ACHN (cell line): ENCODE results near the gene PLAAT4.
A peak's percentile ranks its signal among the peaks of the same experiment; 100 is the strongest.

Experiments used
- DNase-seq: peaks from one replicate; pipeline ENCODE4 v3.0.0-alpha.2; 2015
- in situ Hi-C: cut with HindIII; loops from 2 replicates; pipeline ENCODE4 v1.10.0; 2017; ENCODE audit warnings: low sequenced_read_pairs, low pct_ligation_motif_present, low pct_unique_long_range_greater_than_20kb

Gene PLAAT4, protein sequence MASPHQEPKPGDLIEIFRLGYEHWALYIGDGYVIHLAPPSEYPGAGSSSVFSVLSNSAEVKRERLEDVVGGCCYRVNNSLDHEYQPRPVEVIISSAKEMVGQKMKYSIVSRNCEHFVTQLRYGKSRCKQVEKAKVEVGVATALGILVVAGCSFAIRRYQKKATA

DNA sequence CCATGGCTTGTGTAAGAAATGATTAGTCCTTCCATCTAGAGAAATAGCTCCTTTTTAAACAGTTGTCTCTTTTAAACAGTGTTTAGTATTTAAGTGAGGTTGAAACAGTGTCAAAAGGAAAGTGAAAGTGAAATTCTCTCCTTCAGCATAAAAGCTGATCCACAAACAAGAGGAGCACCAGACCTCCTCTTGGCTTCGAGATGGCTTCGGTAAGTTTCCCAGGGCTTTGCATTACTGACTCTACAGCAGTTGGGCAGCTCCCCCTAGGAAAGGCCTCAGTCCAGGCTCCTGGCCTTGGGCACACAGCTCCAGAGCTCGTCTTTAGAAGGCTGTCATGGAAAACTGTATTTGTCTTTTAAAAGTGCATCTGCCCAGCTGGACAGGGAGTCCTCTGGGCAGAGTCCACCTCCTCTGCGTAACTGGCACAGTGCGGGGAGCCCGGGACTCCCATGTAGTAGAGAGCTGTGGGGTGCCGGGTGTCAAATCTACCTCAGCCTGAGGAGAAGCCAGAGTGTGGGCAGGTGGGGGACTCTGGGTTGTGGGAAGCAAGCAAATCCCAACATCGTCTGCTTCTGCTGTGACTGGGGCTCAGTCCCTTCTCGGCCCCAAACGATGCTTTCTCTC, at the start of gene PLAAT4:
TSS of gene PLAAT4 (plus strand) at position 140 of the 624 bp plus-strand sequence. CDS start at position 201, 61 bp downstream.
- in situ Hi-C loops: no loop called here
- DNase-seq: peak; percentile 55

DNA sequence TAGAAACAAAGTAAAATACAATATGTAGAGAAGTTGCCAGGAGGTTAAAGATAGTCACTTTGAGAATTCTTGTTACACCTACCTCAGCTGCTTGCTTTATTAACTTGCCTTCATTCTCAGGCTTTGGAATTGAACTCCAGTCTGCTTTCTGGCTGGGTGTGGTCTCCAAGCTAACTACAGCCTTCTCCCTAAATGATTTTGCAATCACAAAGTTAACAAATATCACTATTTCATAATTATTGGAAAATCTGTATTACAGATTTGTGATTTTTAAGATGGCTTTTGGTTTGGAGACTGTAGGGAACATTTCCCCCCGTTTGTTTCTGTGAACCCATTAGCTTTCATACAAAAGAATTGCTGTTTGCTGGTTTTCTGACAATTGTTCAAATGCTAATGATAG, 47.8 kb upstream of the PLAAT4 start:
- in situ Hi-C loops: no loop called here

DNA sequence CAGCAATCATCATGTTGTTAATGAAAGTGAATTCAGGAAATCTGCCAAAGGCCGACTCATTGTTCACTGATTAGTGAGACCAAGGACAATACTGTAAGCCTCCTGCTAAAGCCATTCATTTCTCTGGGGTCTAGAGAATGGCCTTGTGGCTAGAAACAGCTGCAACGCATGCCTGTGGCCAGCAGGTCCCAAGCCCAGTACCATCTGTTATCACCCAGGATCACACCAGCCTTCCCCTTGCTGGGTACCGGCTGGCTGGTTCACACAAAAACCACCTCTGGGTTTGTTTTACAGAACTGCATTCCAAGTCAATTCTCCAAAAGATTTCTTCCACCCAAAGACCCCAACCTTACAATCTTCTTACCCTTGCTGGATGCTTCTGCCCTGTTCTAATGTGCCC, 46.7 kb upstream of the PLAAT4 start:
- DNase-seq: no peak
- in situ Hi-C loops: no loop called here

More for the DNA sequence above, 47.8 kb upstream of the PLAAT4 start:
- no peak for DNase-seq

DNA sequence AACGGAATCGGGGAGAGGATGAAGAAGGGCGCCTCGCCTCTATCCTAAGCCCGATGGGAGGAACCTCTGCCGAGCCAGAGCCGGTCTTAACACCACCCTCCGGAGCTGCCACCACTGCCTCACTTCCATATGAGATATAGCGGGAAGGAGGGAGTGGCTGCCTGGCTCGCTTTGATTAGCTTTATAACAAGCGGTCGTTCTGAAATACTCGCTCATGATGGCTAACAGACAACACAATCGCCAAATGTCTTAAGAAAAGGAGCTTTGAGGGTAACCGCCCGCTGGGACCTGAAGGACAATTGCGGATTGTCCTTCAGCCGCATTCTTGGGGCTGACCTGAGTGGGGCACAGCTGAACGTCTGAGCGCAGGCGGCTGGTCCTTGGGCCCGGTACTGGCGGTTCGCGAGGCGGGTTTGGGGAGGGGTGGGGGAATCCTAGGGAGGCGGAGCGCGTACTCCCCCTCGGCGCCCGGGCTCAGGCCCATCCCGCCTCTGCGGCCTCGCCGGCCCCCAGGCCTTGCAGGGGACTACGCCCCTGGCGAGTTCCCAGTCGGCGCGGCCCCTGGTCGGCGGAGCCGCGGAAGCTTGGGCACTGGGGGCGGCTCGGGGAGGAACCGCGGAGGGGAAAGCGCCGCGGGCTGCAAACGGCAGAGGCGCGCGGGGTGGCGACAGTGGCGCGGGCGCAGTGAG, 45.9 kb upstream of the PLAAT4 start, which contains the start of gene PLAAT5:
TSS of gene PLAAT5 (minus strand) at position 617 of the 689 bp plus-strand sequence. CDS start at position 484, 133 bp downstream.
- no peak for DNase-seq
- in situ Hi-C loops: no loop called here

DNA sequence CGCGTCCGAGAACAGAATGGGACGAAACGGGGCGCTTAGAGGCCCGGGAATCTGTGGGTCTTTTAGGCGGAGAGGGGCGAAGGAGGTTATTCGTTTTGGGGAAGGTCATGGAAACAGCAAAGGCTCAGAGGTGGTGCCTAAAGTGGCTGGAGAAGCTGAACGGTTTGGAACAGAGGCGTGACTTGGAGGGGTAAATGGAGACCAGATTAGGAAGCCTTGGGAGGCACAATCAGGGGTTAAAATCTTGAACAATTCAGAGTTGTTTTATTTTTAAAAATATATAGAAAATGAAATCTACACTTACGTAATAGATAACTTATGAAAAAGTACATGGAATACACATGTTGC, 45.4 kb upstream of the PLAAT4 start:
- DNase-seq: no peak
- in situ Hi-C loops: no loop called here

DNA sequence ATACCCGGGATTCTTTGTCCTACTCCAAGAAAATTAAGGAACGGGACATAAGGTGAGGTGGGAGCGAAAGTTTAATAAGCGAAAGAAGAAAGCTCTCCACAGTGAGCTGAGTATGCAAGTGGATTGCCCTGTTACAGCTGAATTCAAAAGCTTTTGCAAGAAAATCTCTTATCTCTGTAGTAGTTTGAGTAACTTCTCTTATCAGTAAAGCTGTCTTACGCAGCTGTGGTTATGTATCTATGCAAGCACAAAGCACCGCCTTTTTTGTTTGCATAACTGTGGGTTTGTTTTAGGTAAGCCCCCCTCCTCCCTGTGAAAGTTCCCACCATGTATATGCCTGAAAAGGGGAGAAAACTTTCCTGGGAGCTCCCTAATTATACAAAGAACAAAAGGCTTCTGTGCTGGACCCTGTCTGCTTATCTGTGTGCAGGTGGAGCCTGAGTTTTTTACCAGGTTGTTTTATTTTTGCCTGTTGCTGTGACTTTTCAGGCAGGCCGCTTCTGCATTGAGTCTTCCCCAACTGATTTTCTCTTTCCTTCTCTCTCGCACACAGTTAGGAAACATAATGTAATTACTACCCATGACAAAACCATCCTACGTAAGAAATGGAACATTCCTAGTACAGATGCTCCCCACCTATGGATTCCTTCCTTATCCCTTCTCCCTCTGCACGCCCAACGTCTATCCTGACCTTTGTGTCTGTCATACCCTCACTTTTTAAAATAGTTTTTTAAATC, 44.8 kb upstream of the PLAAT4 start:
- no peak for DNase-seq
- in situ Hi-C loops: no loop called here

DNA sequence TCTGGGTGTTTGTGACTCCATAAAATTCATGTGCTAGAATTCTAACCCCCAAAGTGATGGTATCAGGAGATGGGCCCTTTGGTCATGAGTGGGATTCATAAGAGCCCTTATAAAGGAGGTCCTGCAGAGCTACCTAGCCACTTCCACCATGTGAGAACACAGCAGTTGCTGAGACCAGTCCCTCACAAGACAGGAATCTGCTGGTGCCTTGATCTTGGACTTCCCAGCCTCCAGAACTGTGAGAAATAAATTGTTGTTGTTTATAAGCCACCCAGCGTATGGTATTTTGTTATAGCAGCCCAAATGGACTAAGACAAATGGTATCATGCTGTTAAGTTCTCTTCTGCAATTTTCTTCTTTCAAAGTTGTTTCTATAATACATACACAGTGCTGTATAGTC, 44.2 kb upstream of the PLAAT4 start:
- in situ Hi-C loops: no loop called here

DNA sequence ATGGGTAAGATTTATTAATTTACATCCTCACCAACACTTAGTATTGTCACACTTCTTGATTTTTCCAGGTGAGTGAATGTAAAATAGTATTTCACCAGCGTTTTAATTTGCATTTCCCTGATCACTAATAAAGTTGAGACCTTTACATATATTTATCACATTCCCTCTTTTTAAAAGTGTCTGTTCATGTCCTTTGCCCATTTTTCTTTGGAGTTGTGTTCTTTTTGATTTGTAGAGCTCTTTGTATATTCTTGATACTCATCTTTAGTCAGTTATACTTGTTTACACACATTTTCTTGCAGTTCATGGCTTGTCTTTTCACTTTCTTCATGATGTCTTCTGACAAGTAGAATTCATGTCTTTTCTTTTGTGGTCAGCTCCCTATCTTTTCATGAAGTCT, 43.5 kb upstream of the PLAAT4 start:
- in situ Hi-C loops: no loop called here
- no peak for DNase-seq

More for the DNA sequence above, 44.2 kb upstream of the PLAAT4 start:
- DNase-seq: no peak

DNA sequence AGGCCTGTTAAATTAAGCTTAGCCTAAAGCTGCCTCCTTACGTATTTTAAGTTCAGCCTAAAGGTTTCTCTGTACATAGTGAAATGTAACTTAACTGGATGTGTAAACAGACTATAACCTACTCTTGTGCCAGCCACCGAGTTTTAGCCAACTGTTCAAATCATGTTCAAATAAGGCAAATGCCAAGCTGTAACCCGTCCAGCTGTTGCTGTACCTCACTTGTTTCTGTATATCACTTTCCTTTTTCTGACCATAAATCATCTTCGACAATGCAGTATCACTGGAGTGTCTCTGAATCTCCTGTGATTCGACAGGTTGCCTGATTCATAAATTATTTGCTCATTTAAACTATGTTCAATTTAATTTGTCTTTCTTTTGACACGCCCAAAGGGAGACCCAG, 41.6 kb upstream of the PLAAT4 start:
- DNase-seq: no peak
- in situ Hi-C loops: no loop called here

DNA sequence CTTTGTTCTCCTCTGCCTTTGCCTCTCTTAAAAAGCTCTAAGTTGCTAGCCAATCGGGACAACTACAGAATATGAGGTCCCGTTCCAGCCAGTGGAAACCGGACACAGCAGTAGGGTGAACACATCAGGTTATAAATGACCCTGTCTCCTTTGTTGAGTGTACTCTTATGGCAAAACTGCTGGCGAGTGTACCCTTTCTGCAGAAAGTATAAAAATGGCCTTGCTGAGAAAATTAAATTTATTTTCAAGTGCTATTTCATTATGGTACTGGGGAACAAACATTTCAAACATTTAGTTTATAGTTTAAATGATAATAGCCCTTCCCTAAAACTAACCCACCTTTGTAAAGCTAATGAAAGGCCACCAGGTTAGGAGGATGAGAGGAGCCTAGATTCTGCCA, 36.7 kb upstream of the PLAAT4 start:
- in situ Hi-C loops: no loop called here
- no peak for DNase-seq

DNA sequence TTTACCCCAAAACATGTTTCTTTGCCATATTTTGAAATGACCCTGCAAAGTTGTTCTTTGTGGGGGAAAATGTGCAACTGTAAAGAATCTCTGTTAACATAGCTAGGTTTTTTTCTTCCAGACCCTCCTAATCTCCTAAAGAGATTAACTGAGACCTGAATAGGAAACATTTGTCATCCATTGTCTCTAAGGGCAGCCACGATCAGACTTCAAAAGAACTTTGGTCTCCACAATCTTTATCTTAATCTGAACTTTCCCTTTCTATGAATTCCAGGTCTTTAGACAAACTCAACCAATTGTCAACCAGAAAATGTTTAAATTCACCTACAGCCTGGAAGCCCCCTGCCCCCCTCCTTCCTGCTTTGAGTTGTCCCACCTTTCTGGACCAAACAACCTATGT, 35.4 kb upstream of the PLAAT4 start:
- DNase-seq: no peak
- in situ Hi-C loops: no loop called here

DNA sequence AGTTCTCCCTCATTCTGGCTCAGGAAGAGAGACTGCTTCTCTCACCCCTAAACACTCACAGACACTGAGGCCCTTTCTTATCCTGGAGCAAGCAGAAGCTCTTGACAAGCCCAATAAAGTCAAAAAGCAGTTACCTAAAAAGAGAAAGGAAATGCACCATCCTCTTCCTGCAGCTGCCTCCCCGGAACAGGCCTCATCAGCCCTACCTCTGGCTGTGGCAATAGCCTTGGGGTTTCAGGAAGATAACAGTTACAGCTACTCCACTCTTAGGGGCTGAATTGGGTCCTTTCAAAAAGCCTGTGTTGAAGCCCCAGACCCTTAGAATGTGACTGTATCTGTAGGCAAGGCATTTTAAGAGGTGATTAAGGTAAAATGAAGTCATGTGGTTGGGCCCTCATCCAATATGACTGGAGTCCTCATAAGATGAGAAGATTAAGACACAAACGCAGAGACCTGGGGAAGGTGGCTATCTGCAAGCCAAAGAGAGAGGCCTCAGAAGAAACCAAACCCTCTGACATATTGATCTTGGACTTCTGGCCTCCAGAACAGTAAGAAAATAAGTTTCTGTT, 34.3 kb upstream of the PLAAT4 start:
- DNase-seq: no peak
- in situ Hi-C loops: no loop called here

DNA sequence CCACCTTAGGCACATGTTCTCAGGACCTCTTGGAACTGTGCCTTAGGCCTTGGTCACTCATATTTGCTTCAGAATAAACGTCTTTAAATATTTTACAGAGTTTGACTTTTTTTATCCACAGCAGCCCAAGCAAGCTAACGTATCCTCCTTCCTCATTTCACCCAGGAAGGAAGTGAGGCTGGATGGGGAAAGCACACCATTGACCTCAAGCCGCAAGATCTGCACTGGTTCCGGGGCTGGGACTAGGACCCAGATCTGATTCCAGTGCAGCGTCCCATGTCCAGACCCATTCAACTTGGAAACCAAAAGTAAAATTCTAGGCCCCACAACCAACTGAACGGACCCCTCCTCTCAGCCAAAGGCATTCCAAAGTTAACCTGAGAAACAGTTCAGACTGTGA, 33.1 kb upstream of the PLAAT4 start:
- in situ Hi-C loops: no loop called here
- no peak for DNase-seq

DNA sequence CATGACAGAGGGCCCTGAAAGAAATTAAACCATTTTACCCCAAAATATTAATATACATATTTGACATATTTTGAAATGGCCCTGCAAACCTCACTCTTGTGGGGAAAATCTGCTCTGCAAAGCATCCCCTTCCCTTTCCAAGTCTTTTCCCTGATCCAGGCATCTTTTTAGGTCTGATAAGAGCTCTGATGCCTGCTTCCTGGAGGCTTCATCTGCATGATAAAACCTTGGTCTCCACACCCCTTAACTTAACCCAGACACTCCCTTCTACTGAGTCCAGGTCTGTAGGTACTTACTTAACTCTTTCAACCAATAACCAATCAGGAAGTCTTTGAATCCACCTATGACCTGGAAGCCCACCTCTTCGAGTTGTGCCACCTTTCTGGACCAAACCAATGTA, 32.6 kb upstream of the PLAAT4 start:
- no peak for DNase-seq

DNA sequence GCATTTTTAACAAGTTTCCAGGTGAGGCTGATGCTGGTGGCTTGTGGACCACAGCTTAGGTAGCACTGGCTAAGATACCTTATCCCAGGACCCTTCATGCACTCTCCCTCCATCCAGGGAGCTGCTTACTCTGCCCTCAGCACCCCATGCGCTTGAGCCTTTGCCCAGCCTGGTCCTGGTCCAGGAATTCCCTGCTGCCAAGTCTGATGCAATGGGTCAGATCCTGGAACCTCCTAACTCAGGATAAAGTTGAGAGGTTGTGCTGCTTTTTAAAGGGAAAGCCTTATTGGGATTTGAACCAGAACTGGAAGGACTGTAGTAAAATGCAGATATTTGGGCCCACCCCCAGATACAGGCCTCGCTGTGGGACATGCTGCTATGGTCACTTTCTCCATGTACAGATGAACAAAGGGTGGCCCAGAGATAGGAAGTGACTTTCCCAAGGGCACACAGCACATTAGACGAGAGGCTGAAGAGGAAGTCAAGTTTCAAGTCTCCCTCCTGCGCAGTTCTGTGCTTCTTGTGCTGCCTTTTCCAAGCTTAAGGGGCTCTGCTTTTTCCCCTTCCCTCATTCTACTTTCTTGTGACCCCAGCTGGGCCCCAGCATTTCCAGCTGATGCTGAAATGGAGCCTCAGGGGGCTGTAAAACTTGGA, 31.5 kb upstream of the PLAAT4 start:
- in situ Hi-C loops: no loop called here

More for the DNA sequence above, 32.6 kb upstream of the PLAAT4 start:
- in situ Hi-C loops: no loop called here

DNA sequence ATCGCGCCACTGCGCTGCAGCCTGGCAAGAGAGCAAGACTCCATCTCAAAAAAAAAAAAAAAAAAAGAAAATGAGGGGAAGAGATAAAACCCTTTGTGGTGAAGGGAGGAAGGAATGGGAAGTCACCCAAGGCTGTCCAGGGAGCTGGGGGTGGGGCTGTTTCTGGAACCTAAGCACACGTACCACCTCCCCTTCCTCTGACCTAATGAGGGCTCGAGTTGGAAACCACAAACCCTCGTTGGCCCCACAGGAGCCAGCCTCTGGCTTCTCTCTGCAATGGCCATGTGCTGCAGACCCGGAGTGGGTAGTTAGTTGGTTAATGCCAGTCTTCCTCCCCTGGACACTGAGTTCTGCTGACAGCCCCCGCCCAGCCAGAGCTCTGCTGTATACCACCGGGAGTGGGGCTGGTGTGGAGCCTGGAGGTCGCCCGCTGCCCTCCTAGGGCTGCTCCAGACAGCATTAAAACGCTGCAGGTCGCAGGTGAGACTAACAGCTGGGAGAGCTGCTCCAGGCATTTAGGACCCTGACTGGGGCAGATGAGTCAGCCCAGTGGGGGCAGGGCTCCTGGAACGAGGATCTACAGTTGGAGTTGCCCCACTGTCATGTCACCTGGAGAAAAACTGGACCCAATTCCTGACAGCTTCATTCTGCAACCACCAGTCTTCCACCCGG, 30.6 kb upstream of the PLAAT4 start, which contains the start of gene LGALS12:
TSS of gene LGALS12 (plus strand) at position 228 of the 672 bp plus-strand sequence. CDS start at position 603, 375 bp downstream.
- in situ Hi-C loops: no loop called here
- no peak for DNase-seq

More for the DNA sequence above, 31.5 kb upstream of the PLAAT4 start:
- DNase-seq: no peak

DNA sequence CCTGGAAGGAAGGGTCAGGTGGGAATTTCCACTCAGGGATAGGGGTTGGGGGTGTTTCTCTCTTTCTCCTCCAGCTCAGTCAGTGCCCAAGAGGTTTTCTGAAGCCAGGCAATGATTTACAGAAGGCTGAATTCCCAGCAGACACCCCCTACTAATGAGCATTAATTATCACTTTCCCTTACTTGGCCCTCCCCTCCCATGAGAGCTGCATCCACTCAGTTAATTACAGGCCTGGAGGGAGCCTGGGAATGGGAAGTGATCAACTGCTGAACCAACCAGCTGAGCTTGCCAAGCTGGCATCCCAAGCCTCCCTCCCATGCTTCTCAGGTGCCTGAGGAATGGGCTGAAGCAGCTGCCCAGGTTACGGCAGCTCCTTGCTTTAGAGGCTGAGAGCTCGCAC, 29.7 kb upstream of the PLAAT4 start:
- in situ Hi-C loops: no loop called here
- no peak for DNase-seq

DNA sequence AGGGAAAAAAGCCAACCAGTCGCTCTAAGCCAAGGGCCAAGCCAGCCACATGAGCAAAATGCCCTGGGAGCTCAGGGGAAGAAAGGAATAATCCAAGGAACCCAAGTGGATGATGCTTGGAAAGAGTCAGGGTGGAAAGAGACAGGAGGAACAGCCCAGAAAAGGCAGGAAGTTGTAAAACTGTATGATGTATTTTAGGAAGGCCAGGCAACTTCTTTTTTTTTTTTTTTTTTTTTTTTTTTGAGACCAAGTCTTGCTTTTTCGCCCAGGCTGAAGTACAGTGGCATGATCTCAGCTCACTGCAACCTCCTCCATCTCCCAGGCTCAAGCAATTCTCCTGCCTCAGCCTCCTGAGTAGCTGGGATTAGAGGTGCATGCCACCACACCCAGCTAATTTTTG, 29.1 kb upstream of the PLAAT4 start:
- DNase-seq: no peak
- in situ Hi-C loops: no loop called here
